Testis (tissue), 3 donors: Measurements from ENCODE around the gene RNF180. TPM values are rescaled to one million over a fixed set of nuclear protein-coding genes. Genes with fewer than 3 reads are reported as not detected.
A peak's percentile ranks its signal among the peaks of the same experiment; 100 is the strongest.
"Not testable (repeated sequence)": the region's sequence is repeated elsewhere in the genome, so short reads cannot be mapped to it uniquely, and the experiment has no call there.

Source experiments
- DNase-seq: peaks from one replicate; pipeline ENCODE4 v3.0.0-alpha.2; 2019
- H3K27ac ChIP-seq, 2 donors: fragments of 200-600 bp; sonication (generic); one replicate each; pipeline ENCODE4 v1.5.1; 2019
- H3K27me3 ChIP-seq: fragments of 200-600 bp; sonication (generic); one replicate; pipeline ENCODE4 v1.5.1; 2019
- H3K36me3 ChIP-seq: fragments of 200-600 bp; sonication (generic); one replicate; pipeline ENCODE4 v1.5.1; 2017; ENCODE audit warnings: low read depth; ENCODE audit errors: missing control alignments
- H3K4me1 ChIP-seq: fragments of 200-600 bp; sonication (generic); one replicate; pipeline ENCODE4 v1.5.1; 2019
- H3K4me3 ChIP-seq, 2 donors: fragments of 200-600 bp; sonication (generic); one replicate each; pipeline ENCODE4 v1.5.1; 2017 to 2019
- H3K9me3 ChIP-seq: fragments of 200-600 bp; sonication (generic); one replicate; pipeline ENCODE4 v1.5.1; 2017
- CTCF ChIP-seq, 3 experiments: fragments of 450-650 bp in 2 of 3; fragments of 200-600 bp in 1 of 3; sonication (generic) in 1 of 3; IDR thresholded peaks; one replicate each; pipeline ENCODE4 v1.5.1; 2016 to 2019; ENCODE audit warnings: antibody characterized with exemption in 3 of 3, mild to moderate bottlenecking in 2 of 3, moderate library complexity in 1 of 3
- POLR2A ChIP-seq: fragments of 450-650 bp; IDR thresholded peaks from one replicate; pipeline ENCODE4 v1.6.1; 2017; ENCODE audit warnings: antibody characterized with exemption, mild to moderate bottlenecking, moderate library complexity
- WGBS, 2 donors: methylation state at CpG; one replicate each; pipeline ENCODE4 v1.1.5; 2018; 5-methylcytosine and 5-hydroxymethylcytosine counted together
- intact Hi-C: fragments of 100-400 bp; cut with DNase I; formaldehyde crosslinking; loops from one replicate; pipeline ENCODE4 v1.15.1; 2023; ENCODE audit warnings: low total_unique reads
- polyA plus RNA-seq: library from polyadenylated mRNA; stranded (reverse); fragments of 350-450 nt; fragmentation: Illumina TruSeq; extraction: RNeasy Lipid Tissue Mini Kit (QIAGEN cat#74804); gene quantifications from one replicate; pipeline ENCODE4 v1.2.3, GENCODE V29; 2014; ENCODE audit warnings: low read depth, low replicate concordance; ENCODE audit not compliant: insufficient read depth
- total RNA-seq, 2 donors: library from RNA; depleted of rRNA; stranded (reverse); fragments of >200 nt; gene quantifications; one replicate each; pipeline ENCODE4 v1.2.3, GENCODE V29; 2016

The RNF180 gene
- total and polyA plus RNA-seq, 3 donors from 2014 or later: 4.5 to 25.6 (median 23.1) TPM

DNA sequence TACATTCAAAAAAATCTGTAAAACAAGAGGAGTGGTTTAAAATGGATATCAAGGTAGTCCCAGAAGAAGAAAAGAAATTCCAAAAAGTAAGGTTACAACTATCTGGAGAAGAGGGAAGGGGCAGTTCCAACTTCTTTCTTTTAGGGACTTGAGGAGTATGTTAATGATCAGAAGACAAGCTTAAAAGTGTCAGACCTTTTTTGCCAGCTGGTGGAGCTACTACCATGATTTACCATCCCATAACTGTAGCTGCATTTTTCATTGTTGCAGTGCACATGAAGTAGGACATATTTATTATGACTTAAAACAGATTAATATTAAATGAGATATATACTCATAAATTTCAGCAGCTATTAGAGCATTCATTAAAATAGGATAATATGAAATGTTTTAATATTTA is 181.7 kb downstream of the RNF180 start:
- Histone ChIP-seq H3K4me1 (no peaks in the 10 kb centered on the region), H3K4me3 (no peak overlapping the region), H3K9me3 (no peaks in the 10 kb centered on the region), H3K27me3 (no peaks in the 10 kb centered on the region), H3K36me3 (no peaks in the 10 kb centered on the region), H3K27ac (no peak overlapping the region)
- intact Hi-C loops: no loop called here
- DNase-seq: no peak
- TF ChIP-seq CTCF (IDR thresholded peaks at IDR 0.05): no peak
- TF ChIP-seq POLR2A: no peak

- WGBS, 2 donors: 35 to 51% methylated on average over 3 of the region's 3 CpGs
- intact Hi-C loops: no loop called here
- Histone ChIP-seq H3K27ac (no peak overlapping the region), H3K36me3 (no peaks in the 10 kb centered on the region), H3K27me3 (no peaks in the 10 kb centered on the region), H3K4me1 (no peaks in the 10 kb centered on the region), H3K4me3 (no peak overlapping the region), H3K9me3 (no peaks in the 10 kb centered on the region)
- no peak for DNase-seq
- TF ChIP-seq POLR2A: no peak
- no peak for TF ChIP-seq CTCF (IDR thresholded peaks at IDR 0.05)
These were observed 198.8 kb downstream of the RNF180 start for GRCh38 chr5:64364426-64364825.

DNA sequence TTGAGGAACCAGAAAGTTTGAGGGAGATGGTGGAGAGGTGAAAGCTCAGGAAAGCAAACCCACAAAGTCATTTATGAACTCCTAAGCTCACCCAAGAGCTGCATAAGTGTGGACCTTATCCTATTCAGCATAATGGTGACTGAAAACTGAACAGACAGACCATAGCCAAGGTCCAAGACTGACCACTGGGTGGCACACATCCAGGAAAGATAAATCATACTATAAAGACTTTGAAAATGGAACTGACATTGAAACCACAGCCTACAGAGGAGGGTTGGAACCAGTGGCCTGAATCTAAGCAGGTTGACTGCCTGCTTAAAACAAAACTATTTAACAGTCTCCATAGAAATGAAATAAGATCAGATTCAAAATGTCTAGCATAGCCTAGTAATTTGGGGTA is 219.1 kb downstream of the RNF180 start:
- intact Hi-C loops: no loop called here
- H3K9me3 ChIP-seq: no peaks in the 10 kb centered on the region
- no peak overlapping the region for H3K27ac ChIP-seq
- H3K36me3 ChIP-seq: no peaks in the 10 kb centered on the region
- H3K27me3 ChIP-seq: no peaks in the 10 kb centered on the region
- peak; percentile 19 for DNase-seq
- no peak overlapping the region for H3K4me3 ChIP-seq
- TF ChIP-seq POLR2A: no peak
- TF ChIP-seq CTCF (IDR thresholded peaks at IDR 0.05): no peak
- no peaks in the 10 kb centered on the region for H3K4me1 ChIP-seq

DNA sequence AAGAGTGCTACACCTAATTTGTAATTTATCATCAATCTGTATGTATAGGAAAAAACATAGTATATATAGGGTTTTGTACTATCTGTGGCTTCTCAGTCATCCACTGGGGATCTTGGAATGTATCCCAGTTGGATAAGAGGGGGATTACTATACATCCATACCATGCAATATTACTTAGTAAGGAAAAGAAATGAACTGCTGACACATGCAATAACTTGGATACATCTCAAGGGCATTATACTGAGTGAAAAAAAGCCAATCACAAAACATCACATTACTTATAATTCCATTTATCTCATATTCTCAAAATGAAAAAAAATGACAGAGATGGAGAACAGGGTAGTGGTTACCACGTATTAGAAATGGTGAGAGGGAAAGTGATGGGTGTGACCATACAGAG is 231.9 kb downstream of the RNF180 start:
- TF ChIP-seq POLR2A (no peak), CTCF (IDR thresholded peaks at IDR 0.05) (no peak)
- no peak overlapping the region for H3K27ac ChIP-seq
- no peak overlapping the region for H3K4me3 ChIP-seq
- whole genome bisulfite sequencing, 2 donors: 67 to 89% methylated on average over 1 of the region's 1 CpG
- no peaks in the 10 kb centered on the region for H3K27me3 ChIP-seq
- intact Hi-C loops: no loop called here
- H3K9me3 ChIP-seq: peaks cover 3% of the 10 kb centered on the region
- no peaks in the 10 kb centered on the region for H3K4me1 ChIP-seq
- DNase-seq: no peak
- no peaks in the 10 kb centered on the region for H3K36me3 ChIP-seq

DNA sequence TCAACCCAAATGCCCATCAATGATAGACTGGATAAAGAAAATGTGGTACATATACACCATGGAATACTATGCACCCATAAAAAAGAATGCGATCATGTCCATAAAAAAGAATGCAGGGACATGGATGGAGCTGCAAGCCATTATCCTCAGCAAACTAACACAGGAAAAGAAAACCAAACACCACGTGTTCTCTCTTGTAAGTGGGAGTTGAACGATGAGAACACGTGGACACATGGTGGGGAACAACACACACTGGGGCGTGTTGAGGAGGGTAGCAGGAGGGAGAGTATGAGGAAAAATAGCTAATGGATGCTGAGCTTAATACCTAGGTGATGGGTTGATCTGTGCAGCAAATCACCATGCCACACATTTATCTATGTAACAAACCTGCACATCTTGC is 233.1 kb downstream of the RNF180 start:
- intact Hi-C loops, H3K4me1 ChIP-seq, H3K36me3 ChIP-seq, H3K9me3 ChIP-seq, H3K27ac ChIP-seq, H3K27me3 ChIP-seq, DNase-seq, H3K4me3 ChIP-seq: not testable (repeated sequence)
- WGBS, 2 donors: 89 to 93% methylated on average over 5 of the region's 5 CpGs

DNA sequence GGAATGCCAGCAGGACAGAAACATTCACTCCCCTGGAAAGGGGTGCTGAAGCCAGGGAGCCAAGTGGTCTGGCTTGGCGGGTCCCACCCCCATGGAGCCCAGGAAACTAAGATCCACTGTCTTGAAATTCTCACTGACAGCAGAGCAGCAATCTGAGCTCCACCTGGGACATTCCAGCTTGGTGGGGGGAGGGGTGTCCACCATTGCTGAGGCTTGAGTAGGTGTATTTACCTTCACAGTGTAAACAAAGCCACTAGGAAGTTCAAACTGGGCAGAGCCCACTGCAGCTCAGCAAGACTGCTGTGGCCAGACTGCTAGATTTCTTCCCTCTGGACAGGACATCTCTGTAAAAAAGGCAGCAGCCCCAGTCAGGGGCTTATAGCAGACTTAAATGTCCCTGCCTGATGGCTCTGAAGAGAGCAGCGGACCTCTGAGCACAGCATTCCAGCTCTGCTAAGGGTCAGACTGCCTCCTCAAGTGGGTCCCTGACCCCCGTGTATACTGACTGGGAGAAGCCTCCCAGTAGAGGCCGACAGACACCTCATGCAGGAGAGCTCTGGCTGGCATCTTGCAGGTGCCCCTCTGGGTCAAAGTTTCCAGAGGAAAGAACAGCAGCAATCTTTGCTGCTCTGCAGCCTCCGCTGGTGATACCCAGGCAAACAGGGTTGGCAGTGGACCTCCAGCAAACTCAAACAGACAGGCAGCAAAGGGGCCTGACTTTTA is 241.6 kb downstream of the RNF180 start:
- intact Hi-C loops, H3K36me3 ChIP-seq, H3K9me3 ChIP-seq, H3K27me3 ChIP-seq, H3K27ac ChIP-seq, DNase-seq, H3K4me3 ChIP-seq, H3K4me1 ChIP-seq: not testable (repeated sequence)
- 80% methylated on average over 4 to 5 of the region's 5 CpGs for WGBS, 2 donors
